Stimulated activated CD4-positive, alpha-beta T cell treated with anti-CD3 and anti-CD28 coated beads, Interleukin-15, amount 100 ng/mL, for 24 hours (primary cell): Measurements from ENCODE around the gene CACNG5.
"Not testable (repeated sequence)": the region's sequence is repeated elsewhere in the genome, so short reads cannot be mapped to it uniquely, and the experiment has no call there.

ENCODE experiments used
- DNase-seq: peaks from one replicate; pipeline ENCODE4 v3.0.0-alpha.2; 2020

CACNG5 gene

DNA sequence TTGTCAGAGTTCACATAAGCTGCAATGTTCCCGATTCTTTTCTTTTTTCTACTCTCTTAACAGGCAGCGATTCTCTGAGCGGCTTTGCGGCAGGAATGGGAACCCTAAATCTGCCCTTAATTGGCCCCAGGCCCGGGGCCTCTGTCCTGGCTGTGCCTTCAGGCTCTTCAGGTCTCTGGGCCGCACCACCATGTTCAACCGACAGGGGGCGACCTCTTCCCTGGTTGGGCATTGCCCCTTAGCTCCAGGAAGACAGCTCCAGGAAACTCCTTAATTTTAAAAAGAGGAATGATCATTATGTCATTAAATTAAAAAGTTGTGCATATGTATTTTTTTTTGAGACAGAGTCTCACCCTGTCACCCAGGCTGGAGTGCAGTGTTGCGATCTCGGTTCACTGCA is 20.3 kb downstream of the CACNG5 start:
- DNase-seq: peak; percentile 56

DNA sequence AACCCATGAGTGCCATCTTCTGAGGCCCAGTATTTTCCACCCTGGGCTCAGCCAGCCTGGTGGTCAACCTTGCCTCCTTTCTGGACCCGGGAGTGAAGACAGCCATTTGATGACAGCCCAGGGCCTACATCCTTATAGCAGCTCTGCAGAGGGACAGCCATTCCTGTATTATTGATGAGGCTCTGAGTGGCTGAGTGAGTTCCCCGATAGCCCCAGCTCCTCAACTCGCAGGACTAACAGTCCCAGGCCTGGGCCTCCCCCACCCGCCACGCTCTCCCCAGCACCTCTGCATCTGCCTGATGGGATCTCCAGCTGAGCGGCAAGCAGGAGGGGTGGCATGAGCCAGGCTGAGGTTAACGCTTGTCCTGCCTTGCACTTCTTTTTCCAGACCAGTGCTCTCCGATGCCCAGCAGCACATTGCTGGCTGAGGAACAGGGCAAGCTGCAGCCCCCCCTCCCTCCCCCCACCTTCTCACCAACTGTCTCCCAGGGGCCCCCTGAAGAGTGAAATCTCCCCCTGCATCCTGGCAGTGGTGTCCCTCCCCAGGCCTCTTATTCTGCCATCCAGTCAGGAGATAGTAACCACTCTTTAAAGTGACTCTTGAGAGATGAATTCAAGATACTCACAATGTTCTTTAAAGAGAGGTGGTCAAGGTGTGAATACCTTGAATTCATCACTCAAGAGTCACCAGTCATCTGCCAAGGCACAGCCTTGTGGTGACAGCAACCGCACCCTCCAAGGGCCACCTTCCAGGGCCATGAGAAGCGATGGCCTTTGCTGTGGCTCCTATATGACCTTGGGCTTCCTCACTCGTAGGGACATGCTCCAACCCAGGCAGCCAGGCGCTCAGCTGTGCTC is 23.5 kb downstream of the CACNG5 start:
- DNase-seq: no peak

DNA sequence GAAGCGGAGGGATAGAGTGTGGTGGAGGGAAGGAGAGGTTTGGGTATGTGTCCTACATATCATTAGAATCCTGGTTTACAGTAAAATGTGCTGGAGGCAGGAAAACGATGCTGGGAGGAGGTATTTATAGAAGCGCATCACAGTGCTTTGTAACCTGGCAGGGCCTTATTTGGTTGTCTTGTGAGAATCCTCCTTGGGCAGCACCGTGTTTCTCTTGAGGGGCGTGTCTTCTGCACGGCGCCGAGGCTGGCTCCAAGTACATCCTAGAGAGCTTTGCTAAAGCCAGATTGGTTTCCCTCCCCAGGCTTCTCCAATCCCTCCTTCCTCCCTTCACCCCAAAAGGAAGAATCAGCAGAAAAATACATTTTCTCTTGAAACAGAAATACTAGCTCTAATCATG is 24.4 kb downstream of the CACNG5 start:
- DNase-seq: no peak

DNA sequence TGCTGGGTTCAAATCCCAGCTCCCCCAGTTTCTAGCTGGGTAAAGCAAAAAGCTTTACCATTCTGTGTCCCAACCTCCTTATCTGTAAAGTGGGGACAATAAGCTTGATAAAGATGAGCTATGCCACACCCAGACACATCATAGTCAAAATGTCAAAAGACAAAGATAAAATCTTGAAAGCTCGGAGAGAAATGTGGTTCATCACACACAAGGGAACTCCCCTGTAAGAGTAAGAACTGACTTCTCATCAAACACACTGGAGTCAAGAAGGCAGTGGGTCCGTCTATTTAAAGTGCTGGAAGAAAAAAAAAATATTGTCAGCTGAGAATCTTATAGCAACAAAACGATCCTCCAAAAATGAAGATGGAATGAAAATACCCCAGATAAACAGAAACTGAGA is 25.3 kb downstream of the CACNG5 start:
- DNase-seq: no peak

DNA sequence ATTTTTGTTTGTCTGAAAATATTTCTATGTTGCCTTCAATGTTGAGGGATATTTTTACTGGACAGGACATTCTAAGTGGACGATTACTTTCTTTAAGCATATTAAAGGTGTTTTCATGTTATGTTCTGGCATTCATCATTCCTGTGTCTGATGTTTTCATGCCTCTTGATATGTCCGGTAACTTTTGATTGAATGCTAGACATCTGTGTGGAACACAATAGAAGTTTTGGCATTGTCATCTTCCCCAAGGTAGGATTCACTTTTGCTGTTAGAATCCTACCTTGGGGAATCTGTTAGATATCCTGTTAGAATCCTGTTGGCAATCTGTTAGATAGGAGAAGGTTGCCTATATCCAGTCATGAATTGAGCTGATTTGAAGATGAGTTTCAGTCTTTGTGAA is 28.9 kb downstream of the CACNG5 start:
- DNase-seq: no peak

DNA sequence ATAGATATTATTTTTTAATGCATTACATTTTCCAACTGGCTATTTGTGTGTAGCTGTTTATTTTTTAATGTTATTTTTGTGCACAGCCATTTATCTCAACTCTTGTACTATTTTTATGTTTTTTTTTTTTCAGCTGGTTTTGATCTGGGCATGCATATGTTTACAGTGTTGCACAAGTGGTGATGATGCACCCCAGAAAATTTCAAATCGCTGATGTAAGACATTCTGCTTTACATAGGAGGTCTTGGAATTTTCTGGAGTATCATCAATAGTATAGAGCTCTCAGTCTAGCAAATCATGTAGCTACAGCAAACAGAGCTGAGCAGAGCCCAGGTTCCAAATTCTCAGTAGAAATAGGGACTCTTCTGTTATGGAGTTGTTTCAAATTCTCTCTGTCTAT is 30.2 kb downstream of the CACNG5 start:
- DNase-seq: no peak

DNA sequence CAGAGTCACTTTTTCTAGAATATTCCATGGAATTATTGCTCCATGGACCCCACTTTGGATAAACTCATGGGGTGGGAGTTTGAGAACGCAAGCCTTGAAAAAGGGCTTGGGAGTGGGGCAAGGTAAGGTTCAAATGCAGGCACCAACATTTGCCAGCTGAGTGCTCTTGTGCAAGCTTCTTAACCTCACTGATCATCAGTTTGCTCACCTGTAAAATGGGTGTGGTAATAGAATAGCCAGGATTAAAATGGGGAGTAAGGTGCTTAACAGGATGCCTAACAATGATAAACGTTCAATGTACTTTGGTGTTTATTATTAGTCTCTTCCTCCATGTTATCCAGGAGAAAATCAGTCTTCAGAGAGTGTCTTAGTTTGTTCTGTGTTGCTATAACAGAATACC is 39.0 kb downstream of the CACNG5 start:
- DNase-seq: no peak

DNA sequence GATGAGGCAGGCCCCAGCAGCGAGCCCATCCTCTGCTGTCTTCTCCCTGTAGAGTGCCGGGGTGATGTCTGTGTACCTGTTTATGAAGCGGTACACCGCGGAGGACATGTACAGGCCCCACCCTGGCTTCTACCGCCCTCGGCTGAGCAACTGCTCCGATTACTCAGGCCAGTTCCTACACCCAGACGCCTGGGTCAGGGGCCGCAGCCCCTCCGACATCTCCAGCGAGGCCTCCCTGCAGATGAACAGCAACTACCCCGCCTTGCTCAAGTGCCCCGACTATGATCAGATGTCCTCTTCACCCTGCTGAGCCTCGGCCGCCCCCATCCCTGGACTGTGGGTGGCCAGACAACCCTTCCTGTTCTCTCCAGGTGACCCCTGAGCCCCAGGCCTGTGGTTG is 50.0 kb downstream of the CACNG5 start:
- DNase-seq: no peak

DNA sequence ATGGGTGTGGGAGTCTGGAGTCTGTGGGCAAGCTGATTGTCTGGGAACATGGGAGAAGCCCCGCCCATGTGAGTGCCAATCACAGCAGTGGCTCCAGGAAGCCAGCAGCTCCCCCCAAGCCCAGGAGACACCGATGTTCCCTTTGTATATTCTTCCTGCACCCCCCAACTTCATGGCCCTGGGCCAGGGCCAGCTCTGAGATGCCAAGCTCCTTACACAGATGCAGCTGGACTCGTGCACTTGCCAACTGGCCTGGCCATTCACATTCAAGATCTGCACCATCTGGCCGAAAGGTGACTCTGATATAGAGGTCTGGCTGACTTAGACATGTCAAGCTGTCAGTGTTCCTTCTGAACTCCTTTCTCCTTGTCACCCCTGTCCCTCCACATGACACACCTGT is 50.5 kb downstream of the CACNG5 start:
- no peak for DNase-seq

DNA sequence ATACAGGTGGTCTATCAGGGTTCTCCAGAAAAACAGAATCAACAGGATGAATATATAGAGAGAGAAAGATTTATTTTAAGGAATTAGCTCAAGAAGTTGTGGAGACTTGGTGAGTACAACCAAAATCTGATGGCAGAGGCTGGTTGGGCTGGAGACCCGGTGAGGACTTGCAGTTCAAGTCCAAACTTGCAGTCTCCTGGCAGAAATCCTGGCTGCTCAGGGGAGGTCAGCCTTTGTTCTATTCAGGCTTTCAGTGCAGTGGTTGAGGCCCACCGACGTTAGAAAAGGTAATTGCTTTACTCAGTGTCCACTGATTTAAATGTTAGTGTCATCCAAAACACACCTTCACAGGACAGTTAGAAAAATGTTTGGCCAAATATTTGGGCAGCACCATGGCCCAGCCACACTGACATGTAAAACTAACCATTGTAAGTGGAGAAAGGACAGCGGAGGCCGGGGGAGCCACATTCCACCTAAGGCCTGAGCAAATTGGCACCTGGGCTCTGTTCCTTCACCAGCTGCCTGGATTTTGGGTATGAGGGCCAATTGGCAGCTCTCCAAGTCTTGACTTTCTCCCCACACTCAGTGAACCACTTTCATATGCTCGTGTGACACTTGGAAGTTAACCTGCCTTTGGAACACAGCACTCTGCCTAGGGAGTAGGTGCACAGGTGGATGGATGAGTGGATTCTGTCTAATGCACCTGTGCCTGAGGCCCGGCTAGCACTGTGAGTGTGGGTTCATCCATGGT is 54.7 kb downstream of the CACNG5 start:
- DNase-seq: no peak

DNA sequence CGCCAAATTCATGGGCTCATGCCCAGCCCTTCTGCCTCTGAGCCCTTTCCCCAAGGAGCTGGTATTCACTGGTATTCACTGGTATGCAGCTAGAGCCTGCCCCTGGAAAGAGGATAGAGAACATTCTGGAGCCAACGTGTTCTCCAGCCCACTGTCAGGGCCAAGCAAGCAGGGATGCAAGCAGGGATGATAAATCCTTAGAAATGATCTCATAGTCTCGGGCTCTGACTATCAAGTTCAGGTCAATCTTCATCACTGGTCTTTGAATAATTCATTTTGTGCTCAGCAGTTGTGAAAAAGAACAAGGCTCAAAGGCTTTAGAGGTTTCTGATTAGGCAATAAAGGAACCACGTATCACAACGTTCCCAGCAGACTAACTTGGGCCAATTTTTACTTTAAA is 57.3 kb downstream of the CACNG5 start:
- DNase-seq: no peak

DNA sequence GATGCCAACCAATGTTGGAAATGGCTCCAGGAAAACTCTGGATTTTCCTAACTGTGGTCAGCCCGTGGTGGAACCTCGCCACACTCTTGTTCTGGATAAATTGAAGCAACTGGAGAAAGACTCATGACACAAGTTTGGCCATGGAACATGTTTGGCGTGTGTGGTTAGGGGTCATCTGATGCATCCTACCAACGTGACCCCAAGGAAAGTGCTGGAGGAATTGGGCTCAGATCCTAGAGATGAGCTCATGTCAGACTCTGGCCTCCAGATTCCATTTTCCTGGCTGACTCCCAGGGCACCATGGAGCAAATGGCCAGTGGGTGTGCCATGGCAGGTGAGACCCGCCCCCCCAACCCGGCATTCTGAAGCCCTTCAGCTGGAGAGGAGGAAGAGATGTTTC is 58.5 kb downstream of the CACNG5 start:
- no peak for DNase-seq

DNA sequence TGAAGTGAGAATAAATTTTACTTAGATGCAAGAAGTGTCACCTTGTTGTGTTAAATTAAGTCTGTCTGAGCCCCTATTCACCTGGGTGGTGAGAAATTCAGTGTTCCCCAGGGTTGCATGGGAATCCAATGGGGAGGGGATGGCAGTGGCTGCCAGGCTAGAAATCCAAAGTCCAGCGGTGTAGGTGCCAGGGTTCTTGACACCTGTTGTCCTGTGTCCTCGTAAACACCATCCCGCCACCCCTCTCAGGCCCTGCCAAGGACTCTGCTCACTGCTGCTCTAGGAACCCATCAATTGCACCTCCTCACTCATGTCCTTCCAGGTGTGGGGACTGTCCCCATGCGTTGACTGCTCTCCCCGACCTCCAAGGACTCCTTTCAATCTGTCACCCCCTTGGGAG is 58.9 kb downstream of the CACNG5 start:
- DNase-seq: no peak

DNA sequence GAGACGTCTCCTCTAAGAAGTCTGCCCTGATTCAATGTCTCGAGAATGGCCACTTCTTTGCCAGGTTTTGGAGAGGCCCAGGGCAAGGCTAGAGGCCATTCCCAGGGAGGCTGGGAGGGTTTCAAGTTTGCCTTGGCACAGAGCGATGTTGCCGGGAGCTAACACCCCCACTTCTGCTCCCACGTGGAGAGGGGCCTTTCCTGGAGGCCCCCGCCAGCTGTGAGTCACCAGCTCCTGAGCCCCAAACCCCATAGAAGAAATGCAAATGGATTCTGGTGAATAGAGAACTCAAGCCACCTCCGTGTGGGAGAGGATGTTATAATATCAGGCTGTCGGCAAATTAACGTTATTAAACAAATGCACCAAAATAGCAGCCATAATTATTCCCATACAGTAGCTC is 62.2 kb downstream of the CACNG5 start:
- DNase-seq: no peak

DNA sequence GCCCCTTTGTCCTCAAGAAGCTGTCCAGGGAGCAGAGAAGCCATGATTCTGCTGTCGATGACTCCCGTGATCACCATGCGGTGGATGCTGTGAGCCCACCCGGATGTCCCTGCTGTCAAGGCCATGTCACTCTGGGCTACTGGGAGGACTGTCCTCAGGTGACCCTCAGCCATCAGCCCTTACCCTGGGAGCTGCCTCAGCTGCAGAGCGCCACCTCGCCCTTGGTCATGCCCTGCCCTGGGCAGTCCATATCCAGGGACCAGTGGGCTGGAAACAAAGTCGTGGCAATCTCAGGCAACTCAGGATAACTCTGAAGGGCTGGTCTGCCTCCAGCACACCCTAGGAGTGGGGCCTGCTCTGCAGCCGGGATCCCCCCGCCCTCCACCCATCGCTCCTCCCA is 63.6 kb downstream of the CACNG5 start:
- no peak for DNase-seq

DNA sequence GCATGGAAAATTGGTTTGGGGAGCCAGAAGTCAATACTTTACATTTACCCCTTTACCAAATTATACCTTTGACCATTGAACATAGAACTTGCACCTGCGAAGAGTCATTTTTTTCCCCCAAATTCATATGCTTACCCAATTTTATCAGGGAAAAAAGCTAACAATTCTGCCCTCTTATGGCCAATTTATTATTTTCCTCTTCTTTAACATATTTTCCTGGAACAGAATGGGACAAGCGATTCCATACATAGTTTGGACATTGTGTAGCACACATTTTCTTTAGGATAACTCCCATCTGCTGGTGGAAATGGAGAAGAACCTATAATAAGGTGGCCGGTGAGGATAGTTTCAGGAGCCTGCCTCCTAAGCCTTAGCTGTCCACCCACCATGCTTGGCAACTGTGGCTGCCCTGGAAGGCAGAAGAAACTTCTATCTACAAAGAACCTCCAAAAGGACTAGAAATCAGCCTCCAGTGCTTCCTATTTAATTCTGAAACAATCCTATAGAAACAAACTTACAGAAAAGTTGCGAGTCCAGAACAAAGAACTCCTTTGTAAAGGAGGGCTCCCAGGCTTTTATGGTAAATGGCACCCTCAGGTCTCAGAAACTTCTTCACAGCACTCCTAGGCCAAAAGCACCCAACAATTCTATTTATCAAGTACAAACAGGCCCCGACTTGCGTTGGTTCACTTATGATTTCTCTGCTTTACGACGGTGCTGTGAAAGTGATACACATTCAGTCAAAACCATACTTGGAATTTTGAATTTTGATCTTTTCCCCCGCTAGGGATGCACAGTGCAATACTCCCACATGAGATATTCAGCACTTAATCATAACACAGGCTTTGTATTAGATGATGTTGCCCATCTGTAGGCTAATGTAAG is 65.5 kb downstream of the CACNG5 start:
- no peak for DNase-seq

DNA sequence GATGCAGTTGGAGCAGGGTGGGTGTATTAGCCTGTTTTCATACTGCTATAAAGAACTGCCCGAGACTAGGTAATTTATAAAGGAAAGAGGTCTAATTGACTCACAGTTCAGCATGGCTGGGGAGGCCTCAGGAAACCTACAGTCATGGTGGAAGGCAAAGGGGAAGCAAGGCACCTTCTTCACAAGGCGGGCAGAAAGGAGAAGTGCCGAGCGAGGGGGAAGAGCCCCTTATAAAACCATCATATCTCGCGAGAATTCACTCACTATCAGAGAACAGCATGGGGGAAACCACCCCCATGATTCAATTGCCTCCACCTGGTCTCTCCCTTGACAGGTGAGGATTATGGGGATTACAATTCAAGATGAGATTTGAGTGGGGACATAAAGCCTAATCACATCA is 68.4 kb downstream of the CACNG5 start:
- not testable (repeated sequence) for DNase-seq

DNA sequence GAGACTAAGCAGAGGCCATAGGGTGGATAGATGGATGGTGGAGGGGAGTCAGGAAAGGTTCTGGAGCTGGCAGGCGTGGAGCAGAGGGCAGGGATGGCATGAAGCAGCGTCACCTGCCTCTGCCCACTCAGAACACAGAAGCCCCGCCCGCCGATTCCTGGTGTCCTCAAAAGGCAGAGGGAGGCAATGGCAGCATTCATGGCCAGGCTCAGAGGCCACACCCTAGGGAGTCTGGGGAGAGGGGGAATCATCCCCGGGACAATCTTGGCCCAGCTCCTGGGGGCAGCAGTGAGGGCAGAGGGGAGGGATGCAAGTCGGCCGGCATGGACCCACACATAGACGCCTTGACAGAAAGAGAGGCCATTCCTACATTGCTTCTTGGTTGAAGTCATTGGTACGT is 68.9 kb downstream of the CACNG5 start:
- DNase-seq: no peak

DNA sequence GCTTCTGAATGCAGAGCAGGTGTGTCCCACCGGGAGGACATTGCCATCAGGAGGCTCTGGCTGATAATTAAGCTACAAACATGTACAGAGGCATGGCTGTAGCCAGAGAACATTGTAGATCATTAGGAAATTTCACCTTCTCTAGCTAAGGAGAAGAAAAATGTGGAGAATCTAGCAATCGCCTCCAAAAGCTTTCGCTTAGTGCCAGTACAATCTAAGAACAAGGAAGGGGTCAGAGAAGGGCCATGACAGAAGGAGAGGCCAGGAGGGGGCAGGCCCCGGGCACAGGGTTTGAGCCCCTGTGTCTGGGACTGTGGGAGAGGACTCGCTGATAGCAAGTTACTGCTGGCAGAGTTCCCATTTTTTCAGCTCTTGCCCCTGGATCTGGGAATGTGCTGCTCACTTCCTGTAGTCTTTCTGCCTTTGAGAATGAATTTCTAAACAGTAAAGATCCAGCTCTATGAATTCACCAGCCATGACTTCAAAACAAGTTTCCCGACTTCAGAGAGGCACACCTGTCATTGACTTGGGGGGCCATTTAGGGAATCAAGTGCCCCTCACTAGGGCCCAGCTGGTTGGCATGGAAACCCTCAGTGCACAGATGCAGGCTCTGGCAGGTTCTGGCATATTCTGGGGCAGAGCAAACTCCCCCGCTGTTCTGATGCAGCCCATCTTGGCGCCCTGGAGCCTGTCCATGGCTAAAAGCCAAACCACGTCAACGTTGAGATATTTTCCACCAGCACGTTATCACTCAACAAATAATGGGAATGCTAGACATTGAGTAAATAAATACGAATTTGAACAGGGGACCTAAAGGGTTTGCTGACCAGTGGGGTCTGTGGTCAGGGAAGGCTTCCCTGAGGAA is 70.1 kb downstream of the CACNG5 start:
- DNase-seq: no peak

DNA sequence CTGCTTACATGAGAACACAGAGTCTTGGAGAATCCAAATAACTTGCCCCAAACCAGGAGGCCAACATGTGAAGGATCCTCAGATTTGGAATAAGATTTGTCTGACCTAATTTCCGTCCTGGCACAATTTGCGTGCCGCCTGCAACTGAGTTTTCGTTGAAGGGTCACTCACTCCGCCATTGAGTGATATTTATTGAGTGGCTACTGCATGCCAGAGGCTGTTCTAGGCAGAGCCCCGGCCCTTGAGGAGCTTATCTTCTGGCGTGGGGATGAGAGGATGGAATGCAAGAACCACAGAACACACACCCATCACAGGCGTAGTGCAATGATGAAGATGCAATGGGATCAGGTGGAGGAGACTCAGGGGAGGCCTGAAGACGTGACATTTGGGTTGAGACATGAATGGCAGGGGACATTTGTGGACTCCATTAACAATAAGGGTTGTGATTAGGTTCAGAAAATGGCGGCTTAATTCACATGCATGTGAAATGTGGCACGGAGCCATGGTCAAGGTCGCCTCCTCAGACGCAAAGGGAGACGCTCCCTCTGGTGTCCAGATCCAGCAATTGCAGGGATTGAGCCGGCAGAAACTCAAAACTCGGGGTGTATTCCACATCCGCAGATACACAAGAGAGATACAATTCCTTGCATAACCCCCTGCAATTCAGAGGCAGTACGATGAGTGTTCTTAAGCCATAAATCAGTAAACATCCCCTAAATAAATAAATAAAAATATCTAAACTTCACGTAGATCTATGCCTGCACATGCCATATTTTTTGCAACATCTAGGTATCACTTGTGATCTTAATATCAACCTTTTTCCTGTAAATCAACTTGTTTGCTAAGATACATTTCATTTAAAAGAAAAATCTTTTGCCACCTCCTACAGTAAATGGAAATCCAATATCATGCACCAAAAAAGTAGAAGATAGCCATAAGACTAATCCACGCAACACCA is 71.7 kb downstream of the CACNG5 start:
- peak; percentile 82 for DNase-seq

DNA sequence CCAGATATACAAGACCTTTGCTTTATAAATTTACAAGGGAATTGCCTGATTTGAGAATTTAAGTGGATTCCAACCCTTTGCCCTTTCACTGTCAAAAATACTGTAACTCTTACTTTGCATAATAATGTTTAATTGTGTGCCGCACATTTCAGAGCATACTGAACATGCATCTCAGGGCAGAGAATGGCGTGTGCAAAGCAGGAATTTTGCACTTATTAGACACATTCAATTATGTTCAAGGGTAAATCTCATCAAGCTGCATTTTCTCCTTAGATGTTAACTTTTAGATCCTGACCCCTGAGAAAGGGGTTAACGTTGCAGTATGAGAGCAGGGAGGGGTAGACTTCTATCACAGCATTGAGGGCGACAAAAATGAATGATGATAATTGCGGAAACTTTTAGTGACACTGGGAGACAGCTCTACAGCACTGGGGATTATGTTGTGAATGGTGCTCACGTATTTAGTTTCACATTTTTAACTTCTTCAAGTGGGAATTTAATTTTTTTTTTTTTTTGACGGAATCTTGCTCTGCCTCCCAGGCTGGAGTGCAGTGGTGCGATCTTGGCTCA is 75.0 kb downstream of the CACNG5 start:
- no peak for DNase-seq
